K562 (cell line): Measurements from ENCODE around the gene TTLL8. TPM values are rescaled to one million over a fixed set of nuclear protein-coding genes. Genes with fewer than 3 reads are reported as not detected.

Experiments
- ATAC-seq: fragments of 200-7000 bp; cut with Tn5 transposase; 3 replicates; pipeline ENCODE4 v1.9.1; 2020; ENCODE audit warnings: moderate library complexity
- BruUV-seq: library from RNA; stranded (reverse); fragments of 400-500 nt; replicated peaks from 2 replicates; lab custom pipeline; 2021; lab: Mats Ljungman, UMichigan
- CTCF ChIA-PET: fragments of 300-600 bp; formaldehyde crosslinking; extraction: SDS; loops from one replicate; lab custom pipeline; 2021; ENCODE audit warnings: low intra/inter-chr PET ratio; lab: Yijun Ruan, JAX
- POLR2A ChIA-PET: fragments of 300-600, 350-650 bp; sonication (Branson Sonifier 250); formaldehyde crosslinking; extraction: SDS; loops from one replicate; lab custom pipeline; 2021; ENCODE audit warnings: antibody characterized with exemption, inconsistent platforms; lab: Yijun Ruan, JAX
- DNase-seq, 4 experiments: peaks; one replicate each; pipeline versions ENCODE4 v3.0.0 to v3.0.0-alpha.2; 2011 to 2018; ENCODE audit warnings: low spot score in 3 of 4, mixed read lengths in 3 of 4; ENCODE audit errors: extremely low read depth in 1 of 4
- FAIRE-seq: peaks from 2 replicates; lab custom pipeline; 2011; peaks lifted over from hg19 to GRCh38; lab: Jason Lieb, UNC
- H2AFZ ChIP-seq: 2 replicates; pipeline ENCODE4 v1.6.0; 2011; ENCODE audit warnings: low read depth, low read length, control low read depth, inconsistent platforms
- H3K27ac ChIP-seq: fragments of 200-600 bp; 3 replicates; pipeline ENCODE4 v1.8.0; 2011; ENCODE audit warnings: low read depth, mild to moderate bottlenecking, control low read depth, inconsistent platforms, low read length, moderate library complexity, mixed read lengths; ENCODE audit errors: extremely low read depth
- H3K27me3 ChIP-seq, 2 experiments: fragments of 300-600 bp in 1 of 2; 2 replicates in 1 of 2; 3 replicates in 1 of 2; pipeline versions ENCODE4 v1.6.0 to v1.8.0; 2011; ENCODE audit warnings: inconsistent platforms in 2 of 2, low read length in 2 of 2, mild to moderate bottlenecking in 1 of 2, mixed read lengths in 1 of 2, moderate library complexity in 1 of 2; ENCODE audit not compliant: control insufficient read depth in 2 of 2, insufficient read depth in 2 of 2
- H3K36me3 ChIP-seq: fragments of 300-600 bp; 3 replicates; pipeline ENCODE4 v1.8.0; 2011; ENCODE audit warnings: mild to moderate bottlenecking, low read length, inconsistent platforms; ENCODE audit not compliant: control insufficient read depth, insufficient read depth
- H3K4me1 ChIP-seq, 2 experiments: fragments of 200-600 bp in 1 of 2; replicated peaks in 1 of 2; 2 replicates in 1 of 2; 3 replicates in 1 of 2; pipeline versions ENCODE4 v1.5.1 to v1.8.0; 2011; ENCODE audit warnings: inconsistent platforms in 2 of 2, low read length in 2 of 2, mild to moderate bottlenecking in 1 of 2, mixed read lengths in 1 of 2, moderate library complexity in 1 of 2; ENCODE audit not compliant: control insufficient read depth in 2 of 2, insufficient read depth in 2 of 2
- H3K4me2 ChIP-seq: 2 replicates; pipeline ENCODE4 v1.6.1; 2011; ENCODE audit warnings: low read length, control low read depth, inconsistent platforms, mixed read lengths; ENCODE audit not compliant: insufficient read depth
- H3K4me3 ChIP-seq: fragments of 200-600 bp; sonication (generic), shearing (Covaris generic); 2 replicates; pipeline ENCODE4 v1.5.1; 2016; ENCODE audit warnings: control low read depth, inconsistent platforms
- H3K79me2 ChIP-seq: fragments of 200-600 bp; 3 replicates; pipeline ENCODE4 v1.8.0; 2011; ENCODE audit warnings: low read length, inconsistent platforms; ENCODE audit not compliant: control insufficient read depth, insufficient read depth
- H3K9ac ChIP-seq, 2 experiments: 2 replicates each; pipeline versions ENCODE4 v1.6.0 to v1.6.1; 2011; ENCODE audit warnings: low read depth in 2 of 2, low read length in 2 of 2, control low read depth in 1 of 2, inconsistent platforms in 1 of 2, mild to moderate bottlenecking in 1 of 2, mixed read lengths in 1 of 2; ENCODE audit not compliant: insufficient read depth in 1 of 2
- H3K9me1 ChIP-seq: one replicate; pipeline ENCODE4 v1.6.0; 2011; ENCODE audit warnings: inconsistent platforms, mild to moderate bottlenecking, low read length, moderate library complexity; ENCODE audit not compliant: control insufficient read depth, insufficient read depth
- H3K9me3 ChIP-seq: replicated peaks from 2 replicates; pipeline ENCODE4 v1.5.1; 2011; ENCODE audit warnings: low read depth, low read length, inconsistent platforms; ENCODE audit not compliant: control insufficient read depth, insufficient read depth
- H4K20me1 ChIP-seq: replicated peaks from 2 replicates; pipeline ENCODE4 v1.6.1; 2011; ENCODE audit warnings: low read length, inconsistent platforms, mixed read lengths; ENCODE audit not compliant: control insufficient read depth, insufficient read depth
- CC2D1A ChIP-seq: fragments of 450-650 bp; IDR thresholded peaks from 2 replicates; pipeline ENCODE4 v1.6.1; 2017; ENCODE audit warnings: mild to moderate bottlenecking
- CHD4 ChIP-seq: fragments of 200-600 bp; sonication (generic); IDR thresholded peaks from 3 replicates; pipeline ENCODE4 v1.6.1; 2012; ENCODE audit warnings: low read depth, mild to moderate bottlenecking, mixed read lengths, low read length, inconsistent platforms; ENCODE audit not compliant: insufficient read depth, insufficient replicate concordance, poor library complexity, severe bottlenecking
- GTF2F1 ChIP-seq: IDR thresholded peaks from 2 replicates; pipeline ENCODE4 v1.6.1; 2011; ENCODE audit warnings: low read depth, low read length, improper control_type of control experiment
- HBP1 ChIP-seq: fragments of 450-650 bp; formaldehyde crosslinking; IDR thresholded peaks from 2 replicates; pipeline ENCODE4 v1.4.0; 2022; ENCODE audit warnings: missing genetic modification characterization
- HDAC6 ChIP-seq: IDR thresholded peaks from 2 replicates; pipeline ENCODE4 v1.6.1; 2012; ENCODE audit warnings: low read depth, mild to moderate bottlenecking, control low read depth, inconsistent platforms, low read length, moderate library complexity
- PRDM10 ChIP-seq: fragments of 450-650 bp; IDR thresholded peaks from 2 replicates; pipeline ENCODE4 v1.6.1; 2018; ENCODE audit not compliant: partially characterized antibody
- RB1 ChIP-seq: fragments of 450-650 bp; IDR thresholded peaks from 2 replicates; pipeline ENCODE4 v1.6.1; 2017; ENCODE audit warnings: low read depth, mild to moderate bottlenecking
- SRSF3 ChIP-seq: fragments of 200-400 bp; formaldehyde crosslinking; IDR thresholded peaks from 2 replicates; pipeline ENCODE4 v1.6.1; 2016; ENCODE audit warnings: mild to moderate bottlenecking, low read length, moderate library complexity; ENCODE audit not compliant: insufficient read depth
- UBTF ChIP-seq, 2 experiments: IDR thresholded peaks; 2 replicates each; pipeline ENCODE4 v1.6.1; 2012; ENCODE audit warnings: improper control_type of control experiment in 2 of 2, low read depth in 2 of 2, low read length in 2 of 2, borderline replicate concordance in 1 of 2
- WGBS: fragments of 100-300 bp; shearing (Covaris generic); methylation state at CpG from one replicate; pipeline ENCODE4 v1.1.6; 2016; ENCODE audit warnings: low coverage, mixed read lengths; ENCODE audit not compliant: insufficient coverage; ENCODE audit errors: missing lambda C conversion rate; 5-methylcytosine and 5-hydroxymethylcytosine counted together
- in situ Hi-C: fragments of 300-500 bp; cut with MboI; formaldehyde crosslinking; loops from 4 replicates; pipeline ENCODE4 v1.15.0; 2018; ENCODE audit warnings: inconsistent platforms, mixed read lengths
- intact Hi-C: fragments of 100-400 bp; cut with micrococcal nuclease; formaldehyde crosslinking; loops from 2 replicates; pipeline ENCODE4 v1.14.2; 2022
- polyA plus RNA-seq, 8 experiments: library from polyadenylated mRNA; depleted of rRNA in 4 of 8; stranded (reverse) in 5 of 8; unstranded in 3 of 8; fragments of >200 nt; fragmentation: Nextera tagmentation in 2 of 8; fragmentation: Illumina TruSeq in 1 of 8; extraction: Ambion mirVana in 2 of 8; extraction: Trizol in 1 of 8; gene quantifications; 2 replicates each; pipeline versions ENCODE4 v1.2.1 to v1.2.3, GENCODE V29; 2011 to 2014; ENCODE audit warnings: inconsistent platforms in 1 of 8, missing spikeins in 1 of 8
- total RNA-seq, 7 experiments: library from RNA; depleted of rRNA in 6 of 7; stranded (reverse); fragments of >200 nt in 6 of 7; fragmentation: Illumina TruSeq in 2 of 7; extraction: Trizol in 2 of 7; gene quantifications; 2 replicates each; pipeline versions ENCODE4 v1.2.1 to v1.2.3, GENCODE V29; 2011 to 2021; ENCODE audit warnings: low replicate concordance in 1 of 7

TTLL8 gene
- total and polyA plus RNA-seq, 9 of the 15 experiments (the other 6 are each of a cell fraction or from before 2014, with no cell fraction given): not detected

- peak; percentile 40 for TF ChIP-seq PRDM10
Observed at GRCh38 chr22:49976439-49977175, 81.5 kb downstream of the TTLL8 start (continued).

GRCh38 chr22:49975543-49976389 lies 82.3 kb downstream of the TTLL8 start:
- Histone ChIP-seq H4K20me1 (no peaks in the 10 kb centered on the region), H2AFZ (peak overlapping the region; percentile 89), H3K4me1 (peaks cover 7 to 37% of the 10 kb centered on the region in 2 experiments), H3K27ac (peak overlapping the region; percentile 78), H3K79me2 (peaks cover 5% of the 10 kb centered on the region; the same call in 2 of the 3 replicates), H3K36me3 (no peaks in the 10 kb centered on the region), H3K9ac (peak overlapping the region; percentile 45 to 81; a peak in 3 of 4 replicates), H3K4me2 (peak overlapping the region; percentile 71), H3K4me3 (no peak overlapping the region), H3K9me1 (no peaks in the 10 kb centered on the region), H3K9me3 (no peaks in the 10 kb centered on the region), H3K27me3 (no peaks in the 10 kb centered on the region; a peak in 1 of 5 replicates)
- no peak for FAIRE-seq
- ATAC-seq: peak; percentile 57
- intact Hi-C loops: no loop called here
- ChIA-PET POLR2A (no interaction called here), CTCF (no interaction called here)
- in situ Hi-C loops: no loop called here
- WGBS: 13% methylated on average over 9 of the region's 17 CpGs
- DNase-seq: peak; percentile 36 to 55 (median 45)
- BruUV-seq: no TSS peak
- TF ChIP-seq CHD4 (peak; percentile 62), UBTF (IDR thresholded peaks at IDR 0.05; ENCODE audit: borderline replicate concordance in 1 of 2, low read depth in 2 of 2, low read length in 2 of 2) (no peak), HBP1 (CRISPR knock-in tag) (peak; percentile 82), SRSF3 (no peak), CC2D1A (peak; percentile 53; the same call in 1 of the 2 replicates), RB1 (no peak), HDAC6 (peak; percentile 98), GTF2F1 (no peak)
